HG03354 (cell line): ENCODE measurements around the gene CTSL.

Source experiments
- ATAC-seq: cut with Tn5 transposase; IDR thresholded peaks from one replicate; pipeline ENCODE4 v1.9.1; 2021; ENCODE audit warnings: mild to moderate bottlenecking; ENCODE audit not compliant: unreplicated experiment, poor library complexity, severe bottlenecking

CTSL gene

DNA sequence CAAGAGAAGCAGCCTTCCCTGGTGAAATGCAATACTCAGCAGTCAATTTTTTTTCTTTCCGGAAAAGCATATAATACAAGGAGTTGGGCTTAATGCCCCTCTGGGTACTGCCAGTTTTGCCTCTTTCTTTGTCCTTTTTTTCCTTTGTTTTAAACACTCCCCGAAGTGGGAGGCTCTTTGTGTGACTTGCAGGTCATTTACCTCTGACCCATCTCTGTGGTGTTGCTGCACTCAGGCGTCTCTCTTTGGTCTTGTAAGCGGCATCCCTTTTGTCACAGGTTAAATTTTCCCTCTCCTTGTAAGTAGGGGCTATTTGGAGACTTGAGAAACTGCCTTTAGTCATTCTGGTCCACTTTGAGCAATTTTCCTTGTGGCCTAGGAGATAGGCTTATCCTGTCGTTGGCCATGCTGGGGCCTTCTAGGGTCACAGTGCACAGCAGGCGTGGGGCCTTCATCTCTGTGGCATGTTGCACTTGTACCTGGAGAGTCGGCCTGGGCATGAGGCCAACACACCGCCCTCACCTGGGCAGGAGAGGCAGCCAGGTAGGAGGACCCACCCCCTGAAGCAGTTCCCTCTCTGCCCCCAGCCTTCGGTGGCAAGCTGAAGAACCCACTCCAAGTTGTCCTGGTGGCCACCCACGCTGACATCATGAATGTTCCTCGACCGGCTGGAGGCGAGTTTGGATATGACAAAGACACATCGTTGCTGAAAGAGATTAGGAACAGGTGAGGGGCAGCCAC, 27.7 kb upstream of the CTSL start:
- no peak for ATAC-seq

DNA sequence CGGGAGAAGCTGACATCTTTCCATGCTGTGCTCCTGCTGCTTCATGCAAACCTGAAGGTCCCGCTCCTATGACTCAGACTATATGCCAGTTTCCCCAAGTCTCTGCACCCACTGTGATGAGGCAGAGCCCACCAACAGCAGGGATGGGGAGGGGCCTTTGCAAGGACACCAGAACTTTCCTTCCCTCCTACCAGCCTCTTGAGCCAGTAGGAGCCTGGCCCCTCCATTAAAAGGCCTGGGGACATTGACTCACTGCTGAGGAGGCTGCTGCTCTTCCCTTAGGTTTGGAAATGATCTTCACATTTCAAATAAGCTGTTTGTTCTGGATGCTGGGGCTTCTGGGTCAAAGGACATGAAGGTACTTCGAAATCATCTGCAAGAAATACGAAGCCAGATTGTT, 26.1 kb upstream of the CTSL start:
- no peak for ATAC-seq

DNA sequence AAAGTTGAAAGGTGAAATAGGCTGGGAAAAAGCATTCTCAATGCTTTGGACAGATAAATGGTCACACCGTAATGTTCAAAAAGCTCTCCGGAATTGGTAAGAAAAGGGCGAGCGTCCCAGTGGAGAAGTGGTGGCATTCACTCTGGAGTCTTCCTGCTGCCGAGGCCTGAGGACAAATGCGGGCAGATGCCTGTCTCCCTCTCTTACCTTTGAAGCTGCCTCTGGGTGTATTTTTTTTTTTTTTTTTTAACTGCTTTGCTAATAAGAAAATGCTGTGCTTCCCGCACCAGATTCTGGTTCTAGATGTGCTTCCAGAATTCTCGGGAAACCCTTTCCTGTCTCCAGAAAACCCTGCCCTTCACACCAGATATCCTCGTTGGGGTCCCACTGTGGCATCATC, 24.4 kb upstream of the CTSL start:
- no peak for ATAC-seq

DNA sequence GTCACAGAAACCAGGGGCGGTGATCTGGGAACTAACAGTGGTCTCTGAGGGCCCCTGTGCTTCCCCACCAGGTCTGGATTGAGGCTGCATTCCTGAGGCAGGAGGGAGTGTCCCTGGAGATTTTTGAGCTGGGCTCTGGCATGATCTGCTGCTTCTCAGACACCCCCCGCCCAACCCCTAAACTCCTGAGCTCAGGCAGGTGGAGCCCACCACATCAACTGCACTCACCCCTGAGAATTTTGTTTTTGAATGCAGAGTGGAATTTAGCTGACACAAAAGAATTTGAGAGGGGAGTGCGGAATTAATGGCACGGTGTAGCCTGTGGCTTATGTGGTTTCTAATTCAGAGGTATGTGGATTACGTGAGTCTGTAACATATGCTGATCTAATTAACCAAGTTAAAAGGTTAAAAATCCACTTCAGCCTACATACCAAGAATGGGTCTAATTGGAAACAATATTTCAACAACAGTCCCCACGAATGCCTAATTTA, 23.9 kb upstream of the CTSL start:
- no peak for ATAC-seq

DNA sequence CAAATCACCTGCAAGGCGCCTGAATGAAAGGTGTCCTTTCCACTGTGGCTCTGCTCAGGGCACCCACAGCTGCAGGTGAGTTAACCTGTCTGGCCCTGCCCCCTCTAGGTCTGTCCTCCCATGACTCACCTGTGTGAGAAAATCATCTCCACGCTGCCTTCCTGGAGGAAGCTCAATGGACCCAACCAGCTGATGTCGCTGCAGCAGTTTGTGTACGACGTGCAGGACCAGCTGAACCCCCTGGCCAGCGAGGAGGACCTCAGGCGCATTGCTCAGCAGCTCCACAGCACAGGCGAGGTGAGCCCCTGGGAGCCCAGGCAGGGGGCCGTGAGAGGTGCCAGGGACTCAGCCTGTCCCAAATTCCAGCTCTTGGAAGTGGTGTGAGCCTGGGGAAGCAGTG, 23.0 kb upstream of the CTSL start:
- ATAC-seq = no peak

DNA sequence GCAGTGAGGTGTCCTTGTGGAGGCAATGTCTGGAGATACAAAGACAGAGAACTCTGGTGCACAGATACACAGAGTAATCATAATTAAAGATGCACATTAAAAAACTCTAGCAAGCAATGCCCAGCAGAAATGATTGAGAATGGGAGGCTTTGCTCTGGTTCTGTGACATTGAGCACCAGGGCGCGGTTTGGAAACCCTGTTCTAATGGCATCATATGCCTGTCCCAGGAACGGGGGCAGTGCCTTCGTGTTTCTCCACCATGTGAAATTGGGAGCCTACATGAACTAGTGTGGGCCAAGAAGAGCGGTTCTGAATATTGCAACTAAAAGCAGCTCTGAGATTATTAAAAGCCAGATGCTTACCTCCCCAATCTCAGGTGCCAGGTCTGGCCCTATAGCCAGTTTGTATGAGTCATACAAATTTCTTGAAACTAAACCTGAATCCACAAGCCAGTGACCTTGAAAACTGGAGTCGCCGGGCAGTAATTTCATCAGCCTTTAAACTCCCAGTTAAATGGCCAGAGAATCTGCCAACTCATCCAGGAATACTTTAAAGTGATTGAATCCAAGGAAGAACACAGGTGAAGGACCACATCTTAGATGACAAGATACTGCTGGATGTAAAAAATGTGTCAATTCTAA, 22.2 kb upstream of the CTSL start:
- no peak for ATAC-seq

DNA sequence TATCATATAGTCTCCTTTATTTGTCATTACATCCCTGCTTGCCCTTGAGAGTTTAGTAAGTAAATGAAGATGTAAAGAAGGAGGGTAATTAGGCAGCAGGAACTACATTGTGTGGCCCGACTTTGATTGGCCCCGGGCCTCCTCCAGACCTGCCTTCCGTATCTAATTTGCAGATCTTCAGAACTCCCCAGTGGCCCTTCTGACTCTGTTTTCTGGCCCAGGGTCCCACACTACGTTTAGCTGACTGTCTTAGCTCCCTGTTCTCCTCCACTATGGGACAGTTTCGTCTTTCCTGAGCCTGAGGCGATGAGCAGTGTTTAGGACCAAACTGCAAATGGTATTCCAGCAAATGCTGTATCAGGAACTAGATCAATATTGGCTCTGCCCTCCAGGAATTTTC, 21.6 kb upstream of the CTSL start:
- no peak for ATAC-seq

DNA sequence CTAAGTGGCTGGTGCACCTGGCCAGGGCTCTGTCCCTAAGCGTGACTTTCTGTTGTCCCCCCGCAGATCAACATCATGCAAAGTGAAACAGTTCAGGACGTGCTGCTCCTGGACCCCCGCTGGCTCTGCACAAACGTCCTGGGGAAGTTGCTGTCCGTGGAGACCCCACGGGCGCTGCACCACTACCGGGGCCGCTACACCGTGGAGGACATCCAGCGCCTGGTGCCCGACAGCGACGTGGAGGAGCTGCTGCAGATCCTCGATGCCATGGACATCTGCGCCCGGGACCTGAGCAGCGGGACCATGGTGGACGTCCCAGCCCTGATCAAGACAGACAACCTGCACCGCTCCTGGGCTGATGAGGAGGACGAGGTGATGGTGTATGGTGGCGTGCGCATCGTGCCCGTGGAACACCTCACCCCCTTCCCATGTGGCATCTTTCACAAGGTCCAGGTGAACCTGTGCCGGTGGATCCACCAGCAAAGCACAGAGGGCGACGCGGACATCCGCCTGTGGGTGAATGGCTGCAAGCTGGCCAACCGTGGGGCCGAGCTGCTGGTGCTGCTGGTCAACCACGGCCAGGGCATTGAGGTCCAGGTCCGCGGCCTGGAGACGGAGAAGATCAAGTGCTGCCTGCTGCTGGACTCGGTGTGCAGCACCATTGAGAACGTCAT, 19.7 kb upstream of the CTSL start:
- no peak for ATAC-seq

DNA sequence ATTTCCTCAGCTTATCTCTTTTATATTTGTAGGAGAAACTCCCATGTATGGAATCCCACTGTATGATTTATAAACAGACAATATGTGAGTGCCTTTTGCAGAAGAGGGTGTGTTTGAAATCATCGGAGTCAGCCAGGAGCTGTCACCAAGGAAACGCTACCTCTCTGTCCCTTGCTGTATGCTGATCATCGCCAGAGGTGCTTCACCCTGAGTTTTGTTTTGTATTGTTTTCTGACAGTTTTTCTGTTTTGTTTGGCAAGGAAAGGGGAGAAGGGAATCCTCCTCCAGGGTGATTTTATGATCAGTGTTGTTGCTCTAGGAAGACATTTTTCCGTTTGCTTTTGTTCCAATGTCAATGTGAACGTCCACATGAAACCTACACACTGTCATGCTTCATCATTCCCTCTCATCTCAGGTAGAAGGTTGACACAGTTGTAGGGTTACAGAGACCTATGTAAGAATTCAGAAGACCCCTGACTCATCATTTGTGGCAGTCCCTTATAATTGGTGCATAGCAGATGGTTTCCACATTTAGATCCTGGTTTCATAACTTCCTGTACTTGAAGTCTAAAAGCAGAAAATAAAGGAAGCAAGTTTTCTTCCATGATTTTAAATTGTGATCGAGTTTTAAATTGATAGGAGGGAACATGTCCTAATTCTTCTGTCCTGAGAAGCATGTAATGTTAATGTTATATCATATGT, 18.0 kb upstream of the CTSL start:
- ATAC-seq = no peak

DNA sequence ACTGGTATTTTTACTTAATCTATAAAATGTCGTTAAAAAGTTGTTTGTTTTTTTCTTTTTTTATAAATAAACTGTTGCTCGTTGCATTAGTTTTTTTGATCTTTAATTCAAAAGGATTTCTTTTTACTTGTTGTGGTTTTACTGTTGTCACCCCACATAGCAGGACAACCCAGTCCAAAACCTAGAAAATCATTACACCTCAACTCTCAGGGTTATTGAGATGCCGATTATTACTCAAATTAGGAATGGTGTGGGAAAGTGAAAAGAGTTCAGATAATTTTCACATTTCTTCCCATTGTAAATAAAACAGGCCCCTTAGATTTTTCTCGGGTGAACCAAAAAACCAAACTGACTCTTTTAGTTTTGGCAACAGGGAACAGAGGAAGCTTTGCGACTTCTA, 17.4 kb upstream of the CTSL start:
- ATAC-seq = no peak

DNA sequence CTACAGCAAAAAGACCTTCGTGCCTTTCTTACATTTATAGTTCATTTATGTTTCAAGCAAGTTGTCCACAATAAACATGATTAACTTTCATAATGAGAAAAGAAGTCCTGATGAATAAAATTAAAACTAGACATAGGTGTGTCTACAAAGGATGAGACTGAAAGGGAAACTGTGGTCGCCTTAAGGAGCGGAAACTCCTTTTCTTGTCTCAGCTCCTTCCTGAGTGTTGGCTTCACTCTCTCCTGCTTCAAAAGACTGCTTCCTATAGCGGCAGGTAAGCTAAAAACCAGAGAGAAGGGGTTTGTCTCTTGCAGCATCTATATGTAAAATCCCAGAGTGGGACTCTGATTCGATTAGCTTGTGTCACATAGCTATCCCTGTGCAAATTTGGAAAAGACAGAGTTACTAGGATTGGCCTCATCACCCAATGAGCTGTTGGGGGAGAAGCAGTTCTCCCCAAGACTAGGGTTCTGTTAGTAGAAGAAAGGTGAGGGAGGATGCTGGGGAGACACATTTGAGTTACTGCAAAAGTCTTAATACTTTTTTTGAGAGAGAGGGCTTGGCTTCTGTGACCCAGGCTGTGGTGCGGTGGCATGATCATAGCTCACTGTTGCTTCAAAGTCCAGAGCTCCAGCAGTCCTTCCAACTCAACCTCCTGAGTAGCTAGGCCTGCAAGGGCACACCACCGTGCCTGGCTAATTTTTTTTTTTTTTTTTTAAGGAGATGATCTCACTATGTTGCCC, 16.8 kb upstream of the CTSL start:
- no peak for ATAC-seq

DNA sequence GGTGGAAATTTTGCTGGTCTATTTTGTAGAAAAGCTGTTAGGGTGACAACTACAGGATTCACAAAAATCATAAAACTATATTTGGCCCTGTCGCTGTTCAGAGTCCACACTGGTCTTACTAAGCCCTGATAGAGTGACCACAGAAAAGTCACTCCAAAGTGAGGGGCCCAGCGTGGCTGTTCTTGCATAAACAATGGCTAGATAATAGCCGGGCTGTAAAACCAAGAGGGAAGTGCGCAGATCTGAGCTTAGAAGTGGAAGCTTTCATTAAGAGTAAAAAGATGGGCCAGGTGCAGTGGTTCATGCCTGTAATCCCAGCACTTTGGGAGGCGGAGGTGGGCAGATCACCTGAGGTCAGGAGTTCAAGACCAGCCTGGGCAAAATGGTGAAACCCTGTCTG, 15.5 kb upstream of the CTSL start:
- no peak for ATAC-seq

DNA sequence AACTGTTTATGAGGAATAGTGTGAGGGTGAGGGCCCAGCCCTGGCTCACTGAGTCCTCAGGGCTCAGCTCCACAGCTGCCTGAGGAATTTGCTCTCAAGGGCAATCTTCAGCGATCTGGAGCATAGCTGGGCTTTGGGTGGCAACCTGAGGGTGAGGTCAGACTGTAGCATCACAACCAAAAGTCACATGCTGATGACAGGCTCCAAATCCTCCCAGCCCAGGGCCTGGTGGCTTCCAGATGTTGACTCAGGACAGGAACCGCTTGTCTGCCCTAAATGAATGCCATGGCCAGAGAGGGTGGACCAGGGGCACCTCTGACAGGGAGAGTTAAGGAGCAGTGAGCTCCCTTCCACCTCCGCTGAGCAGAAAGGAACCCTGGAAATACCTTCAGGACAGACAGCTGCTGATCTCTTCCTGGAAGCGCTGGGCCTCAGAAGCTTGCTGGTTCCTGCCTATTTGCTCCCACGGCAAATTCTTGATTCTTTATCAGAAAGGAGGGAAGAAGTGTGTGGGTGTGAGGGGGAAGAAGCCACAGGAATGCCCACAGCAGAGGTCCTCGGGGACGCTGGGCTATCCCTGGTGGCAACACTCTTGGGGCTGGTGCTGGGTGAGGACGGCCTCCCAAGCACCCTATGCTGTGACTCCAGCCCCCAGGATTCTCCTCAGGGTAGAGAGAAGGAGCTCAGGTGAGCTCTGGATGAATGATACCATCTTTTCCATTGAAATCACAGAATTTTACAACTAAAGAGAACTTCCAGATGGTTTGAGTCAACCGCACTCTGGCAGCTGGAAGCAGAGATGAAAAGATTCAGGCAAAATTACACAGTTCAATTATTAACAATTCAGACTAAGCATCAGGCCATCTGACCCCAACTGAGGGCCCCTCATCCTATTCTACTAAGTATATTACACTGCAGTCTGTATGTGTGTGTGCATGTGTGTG, 13.8 kb upstream of the CTSL start:
- ATAC-seq = no peak

DNA sequence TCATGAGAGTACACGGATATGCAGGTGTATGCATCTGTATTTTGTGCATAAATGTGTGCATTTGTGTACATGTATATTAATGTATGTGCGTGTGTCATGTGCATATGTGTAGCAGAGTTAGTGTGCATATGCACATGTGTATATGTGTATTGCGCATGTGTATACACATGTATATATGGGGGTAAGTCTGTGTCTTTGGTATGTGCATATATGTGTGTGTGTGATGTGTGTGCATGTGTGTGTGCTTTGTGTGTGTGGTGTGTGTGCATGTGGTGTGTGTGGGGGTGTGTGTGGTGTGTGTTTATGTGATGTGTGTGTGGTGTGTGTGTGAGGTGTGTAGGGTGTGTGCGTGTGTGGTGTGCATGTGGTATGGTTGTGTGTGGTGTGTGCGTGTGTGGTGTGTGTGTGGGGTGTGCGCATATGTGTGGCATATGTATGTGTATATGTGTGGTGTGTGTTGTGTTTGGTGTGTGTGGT, 13.1 kb upstream of the CTSL start:
- ATAC-seq = no peak

DNA sequence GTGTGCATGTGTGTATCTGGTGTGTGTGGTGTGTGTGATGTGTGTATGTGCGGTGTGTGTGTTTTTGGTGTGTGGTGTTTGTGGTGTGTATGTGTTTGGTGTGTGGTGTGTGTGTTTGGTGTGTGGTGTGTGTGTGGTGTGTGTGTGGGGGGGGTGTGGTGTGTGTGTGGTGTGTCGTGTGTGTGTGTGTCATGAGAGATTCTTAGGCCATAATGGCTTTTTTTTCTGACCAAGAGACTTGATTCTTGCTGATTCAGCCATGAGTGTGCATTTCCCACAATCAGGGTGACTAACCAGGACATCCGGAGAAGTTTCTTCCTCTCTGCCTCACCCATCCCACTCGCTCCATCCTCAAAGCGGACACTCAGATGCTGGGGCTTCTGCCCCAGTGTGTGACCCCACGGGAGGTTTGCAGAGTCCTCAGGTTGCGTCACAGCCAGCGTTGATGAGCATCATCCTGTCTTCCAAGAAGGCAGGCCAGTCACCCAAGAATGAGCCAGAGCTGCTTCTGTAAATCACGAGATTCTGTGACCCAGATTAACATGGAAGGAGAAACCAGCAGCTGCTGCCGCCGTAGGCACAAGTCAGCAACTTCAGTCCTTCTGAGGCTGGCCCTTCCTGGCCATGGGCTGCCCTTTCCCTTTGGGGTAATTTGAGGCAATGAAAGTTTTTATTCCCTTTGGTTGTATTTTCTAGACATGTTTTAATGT, 12.5 kb upstream of the CTSL start:
- no peak for ATAC-seq

DNA sequence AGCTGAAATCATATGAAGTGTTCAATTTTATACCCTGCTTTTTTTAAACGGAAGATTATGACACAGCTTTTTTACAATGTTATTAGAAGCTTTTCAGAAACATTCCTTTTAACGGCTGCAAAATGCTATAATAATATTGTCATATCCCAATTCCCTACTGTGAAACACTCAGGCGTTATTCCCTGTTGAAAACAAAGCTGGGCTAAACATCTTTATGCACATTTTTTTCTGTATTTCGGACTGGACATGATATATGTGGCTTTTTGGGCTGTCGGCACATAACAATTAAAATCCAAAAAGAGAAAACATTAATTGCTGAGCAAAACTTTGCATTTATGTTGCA, 12.0 kb upstream of the CTSL start:
- no peak for ATAC-seq

DNA sequence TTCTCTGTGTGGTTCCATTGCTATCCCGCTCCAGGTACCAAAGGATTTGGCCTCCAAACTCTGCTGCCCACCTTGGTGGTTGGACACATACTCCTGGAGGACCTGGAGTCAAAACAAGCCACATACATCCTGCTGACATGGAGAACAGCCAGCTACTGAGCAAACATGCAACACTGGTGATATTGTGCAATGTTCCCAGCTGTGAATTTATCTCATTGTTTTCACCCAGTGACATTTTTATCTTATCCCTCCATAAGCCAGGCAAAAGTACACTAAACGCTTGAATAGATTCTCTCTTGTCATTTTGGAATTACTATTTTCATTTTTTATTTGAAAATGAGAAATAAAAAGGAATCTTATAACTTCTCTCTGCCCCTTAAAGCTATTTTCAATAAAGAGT, 11.1 kb upstream of the CTSL start:
- ATAC-seq = no peak

DNA sequence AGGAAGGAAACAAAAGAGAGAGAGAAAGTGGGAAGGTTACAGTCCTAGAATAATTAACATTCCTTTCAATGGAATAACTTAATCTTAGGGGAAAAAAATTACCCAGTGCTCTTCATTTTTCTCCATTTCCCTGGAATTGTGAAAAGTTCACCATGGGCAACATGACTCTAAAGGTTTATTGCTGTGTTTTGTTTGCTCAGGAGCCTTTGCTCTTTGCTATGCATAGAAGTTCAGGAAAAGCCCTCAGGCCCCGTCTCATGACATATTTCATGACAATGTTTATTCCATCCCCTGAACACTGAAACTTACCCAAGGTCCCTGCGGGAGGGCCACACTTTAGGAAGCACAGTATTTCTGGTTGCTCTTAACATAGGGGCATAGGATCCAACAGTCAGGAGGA, 9.8 kb upstream of the CTSL start:
- no peak for ATAC-seq
